Right ventricle myocardium superior (tissue), 1 donor: ENCODE measurements around the gene HAP1. TPM values are rescaled to one million over a fixed set of nuclear protein-coding genes. Genes with fewer than 3 reads are reported as not detected.
A peak's percentile ranks its signal among the peaks of the same experiment; 100 is the strongest.
"Not testable (repeated sequence)": the region's sequence is repeated elsewhere in the genome, so short reads cannot be mapped to it uniquely, and the experiment has no call there.

Experiments used
- ATAC-seq: fragments of 200-7000 bp; cut with Tn5 transposase; one replicate; pipeline ENCODE4 v1.9.1; 2020; ENCODE audit warnings: mild to moderate bottlenecking; ENCODE audit not compliant: poor library complexity
- DNase-seq: peaks from one replicate; pipeline ENCODE4 v3.0.0-alpha.2; 2020
- intact Hi-C: fragments of 100-400 bp; cut with DNase I; formaldehyde crosslinking; loops from one replicate; pipeline ENCODE4 v1.11.2; 2022
- long read RNA-seq: library from polyadenylated mRNA; unstranded; transcript quantifications from one replicate; pipeline ENCODE4 v2.0.0, GENCODE V29; 2021
- total RNA-seq: library from RNA; stranded (reverse); fragmentation: NEBNext Ultra II Directional; extraction: Animal tissue kit (Norgen Biotek cat#: 25700); gene quantifications from one replicate; pipeline ENCODE4 v1.2.1, GENCODE V29; 2021
- donor health status: DM: no; HTN: yes; CAD: no; lungs with severe emphysema.

Gene HAP1
- not detected for total RNA-seq
- long read RNA-seq, result 0 reads

- intact Hi-C loops, result loop anchor here (10.0 kb wide), 1 partner anchor 150 kb away; no protein-coding TSS in a partner anchor
- DNase-seq, result no peak
- ATAC-seq, result peak; percentile 36
Observed at GRCh38 chr17:41734139-41734948, at the start of gene HAP1. Gene HAP1, minus strand, starts transcription at chr17:41734643. Its CDS starts 9 bp downstream, at chr17:41734634.

GRCh38 chr17:41782142-41782541 is 47.7 kb upstream of the HAP1 start:
- intact Hi-C loops, result no loop called here
- ATAC-seq (peak; percentile 56), DNase-seq (peak; percentile 86)

GRCh38 chr17:41781404-41782110 is 47.1 kb upstream of the HAP1 start:
- DNase-seq (no peak), ATAC-seq (no peak)
- intact Hi-C loops, result no loop called here

GRCh38 chr17:41779954-41780353 is 45.5 kb upstream of the HAP1 start:
- ATAC-seq, result no peak
- intact Hi-C loops, result no loop called here

GRCh38 chr17:41777574-41778188 is 43.2 kb upstream of the HAP1 start:
- intact Hi-C loops, result no loop called here

More at GRCh38 chr17:41779954-41780353, 45.5 kb upstream of the HAP1 start:
- DNase-seq, result no peak

GRCh38 chr17:41777157-41777573 is 42.7 kb upstream of the HAP1 start:
- peak; percentile 83 for DNase-seq
- peak; percentile 73 for ATAC-seq
- intact Hi-C loops, result no loop called here

More at GRCh38 chr17:41777574-41778188, 43.2 kb upstream of the HAP1 start:
- DNase-seq (peak; percentile 86), ATAC-seq (peak; percentile 42)

GRCh38 chr17:41776262-41776900 is 41.9 kb upstream of the HAP1 start:
- DNase-seq, ATAC-seq, intact Hi-C loops: not testable (repeated sequence)

- intact Hi-C loops, result no loop called here
Observed at GRCh38 chr17:41775394-41776226, 41.2 kb upstream of the HAP1 start.

GRCh38 chr17:41773731-41774193 is 39.3 kb upstream of the HAP1 start:
- DNase-seq (no peak), ATAC-seq (no peak)
- intact Hi-C loops, result no loop called here

More at GRCh38 chr17:41775394-41776226, 41.2 kb upstream of the HAP1 start:
- peak; percentile 64 for DNase-seq
- peak; percentile 39 for ATAC-seq

- intact Hi-C loops, result no loop called here
- peak; percentile 23 for ATAC-seq
- peak; percentile 80 for DNase-seq
Observed at GRCh38 chr17:41773190-41773588, 38.7 kb upstream of the HAP1 start.

- no peak for DNase-seq
- intact Hi-C loops, result no loop called here
- no peak for ATAC-seq
Observed at GRCh38 chr17:41772586-41773189, 38.2 kb upstream of the HAP1 start.

GRCh38 chr17:41772218-41772585 is 37.8 kb upstream of the HAP1 start:
- ATAC-seq (no peak), DNase-seq (no peak)
- intact Hi-C loops, result no loop called here

- intact Hi-C loops, result no loop called here
- no peak for ATAC-seq
- no peak for DNase-seq
Observed at GRCh38 chr17:41771389-41772206, 37.2 kb upstream of the HAP1 start.

- intact Hi-C loops, result no loop called here
- no peak for ATAC-seq
- DNase-seq, result no peak
Observed at GRCh38 chr17:41769985-41770384, 35.5 kb upstream of the HAP1 start.

- DNase-seq, result no peak
- ATAC-seq, result no peak
- intact Hi-C loops, result no loop called here
Observed at GRCh38 chr17:41769346-41769862, 35.0 kb upstream of the HAP1 start.

GRCh38 chr17:41768682-41769288 is 34.3 kb upstream of the HAP1 start:
- intact Hi-C loops, result no loop called here
- no peak for ATAC-seq
- DNase-seq, result no peak
